HUDEP-2 (cell line): Measurements from ENCODE around the gene CCDC88B.
"Not testable (repeated sequence)": the region's sequence is repeated elsewhere in the genome, so short reads cannot be mapped to it uniquely, and the experiment has no call there.

ENCODE experiments used
- DNase-seq, 76 experiments: peaks; one replicate each; lab custom pipeline; 2025; ENCODE audit not compliant: unreplicated experiment in 76 of 76; lab: John Stamatoyannopoulos, UW

CCDC88B gene

DNA sequence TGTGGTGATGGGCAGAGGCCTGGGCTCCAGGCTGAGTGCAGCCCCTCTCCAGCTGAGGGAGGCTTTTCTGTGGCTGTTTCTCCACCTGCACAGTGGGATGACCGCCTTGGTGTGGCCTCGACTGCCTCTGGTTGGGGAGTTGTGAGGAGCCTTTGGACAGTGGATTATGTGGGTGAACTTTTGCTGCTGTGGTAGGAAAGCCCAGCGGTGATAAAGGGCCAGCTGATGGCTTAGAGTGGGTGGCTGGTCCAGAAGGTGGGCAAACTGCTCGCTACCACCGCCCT lies 36.0 kb upstream of the CCDC88B start:
- no peak for DNase-seq

DNA sequence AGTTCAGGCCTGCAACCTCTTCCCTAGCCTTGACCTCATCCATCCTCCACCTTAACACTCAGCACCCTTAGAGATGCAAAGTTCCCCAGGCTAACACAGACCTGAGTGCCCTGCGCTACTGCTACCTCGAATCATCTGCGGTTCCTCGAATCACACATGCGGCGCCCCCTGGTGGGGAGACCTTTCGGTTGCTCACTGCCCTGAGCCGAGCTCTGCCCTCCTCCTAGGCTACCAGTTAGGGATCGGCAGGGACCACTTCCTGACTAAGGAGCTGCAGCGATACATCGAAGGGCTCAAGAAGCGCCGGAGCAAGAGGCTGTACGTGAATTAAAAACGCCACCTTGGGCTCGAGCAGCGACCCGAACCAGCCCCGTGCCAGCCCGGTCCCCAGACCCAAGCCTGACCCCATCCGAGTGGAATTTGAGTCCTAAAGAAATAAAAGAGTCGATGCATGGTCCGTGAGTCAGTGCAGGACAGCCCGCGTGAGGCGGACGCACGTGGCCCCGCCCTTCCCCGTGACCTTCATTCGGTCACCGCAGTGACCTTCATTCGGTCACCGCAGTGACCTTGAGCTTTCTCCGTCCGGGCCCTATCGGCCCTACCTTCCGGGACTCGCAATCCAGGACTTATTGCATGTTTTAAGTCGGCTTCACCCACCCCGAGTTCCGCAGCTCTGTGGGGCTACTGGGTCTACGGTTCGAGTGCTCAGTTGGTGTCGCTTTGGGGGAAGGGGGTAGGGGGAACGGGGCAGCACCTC lies 35.5 kb upstream of the CCDC88B start:
- DNase-seq = peak in 73 of 76 experiments; percentile 31 to 94 (median 88)

DNA sequence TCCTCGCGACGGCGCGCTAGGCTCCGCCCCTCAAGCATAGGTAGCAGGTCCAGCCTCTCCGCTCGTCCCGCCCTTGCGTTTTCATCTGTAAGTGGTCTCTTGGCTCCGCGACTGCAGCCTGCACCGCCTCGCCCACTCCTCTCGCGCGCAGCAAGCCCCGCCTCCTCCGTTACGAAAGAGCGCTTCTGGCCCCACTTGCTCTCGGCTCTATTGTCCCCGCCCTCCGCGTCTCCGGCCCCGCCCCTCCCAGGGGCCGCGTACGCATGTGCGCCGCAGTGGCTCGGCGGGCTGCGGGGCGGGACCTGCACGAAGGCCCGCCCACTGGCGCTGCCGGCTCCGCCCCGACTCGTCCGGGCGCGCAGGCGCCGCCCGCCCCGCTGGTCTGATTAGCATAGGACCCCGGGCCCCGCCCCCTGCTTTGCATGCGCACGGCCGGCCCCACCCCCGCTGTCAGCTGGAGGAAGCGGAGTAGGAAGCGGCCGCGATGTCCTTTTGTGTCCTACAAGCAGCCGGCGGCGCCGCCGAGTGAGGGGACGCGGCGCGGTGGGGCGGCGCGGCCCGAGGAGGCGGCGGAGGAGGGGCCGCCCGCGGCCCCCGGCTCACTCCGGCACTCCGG lies 34.8 kb upstream of the CCDC88B start, which contains the start of gene ESRRA:
Gene ESRRA (plus strand): TSS at position 450 of the 616 bp plus-strand sequence. CDS start 1,656 bp downstream, outside the sequence.
- DNase-seq = peak in 74 of 76 experiments; percentile 76 to 100 (median 100)

- DNase-seq = peak in 66 of 76 experiments; percentile 19 to 81 (median 61)
Observed at GRCh38 chr11:64305691-64306562, 34.1 kb upstream of the CCDC88B start.

DNA sequence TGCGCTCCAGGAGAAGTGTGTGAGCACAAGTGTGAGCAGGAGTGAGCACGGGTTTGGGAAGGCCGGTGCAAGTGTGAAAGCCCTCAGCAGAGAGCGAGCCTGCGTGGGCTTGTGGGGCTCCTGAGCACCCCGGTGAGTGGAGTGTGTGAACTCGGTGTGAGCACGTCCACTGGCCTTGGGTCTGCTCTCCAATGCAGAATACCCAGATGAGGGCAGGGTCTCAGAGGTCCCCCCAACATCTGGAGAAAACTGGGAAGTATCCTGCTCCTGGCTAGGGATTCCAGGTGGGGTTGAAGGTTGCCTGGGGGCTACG lies 33.5 kb upstream of the CCDC88B start:
- peak in 1 of 76 experiments; percentile 9 for DNase-seq

DNA sequence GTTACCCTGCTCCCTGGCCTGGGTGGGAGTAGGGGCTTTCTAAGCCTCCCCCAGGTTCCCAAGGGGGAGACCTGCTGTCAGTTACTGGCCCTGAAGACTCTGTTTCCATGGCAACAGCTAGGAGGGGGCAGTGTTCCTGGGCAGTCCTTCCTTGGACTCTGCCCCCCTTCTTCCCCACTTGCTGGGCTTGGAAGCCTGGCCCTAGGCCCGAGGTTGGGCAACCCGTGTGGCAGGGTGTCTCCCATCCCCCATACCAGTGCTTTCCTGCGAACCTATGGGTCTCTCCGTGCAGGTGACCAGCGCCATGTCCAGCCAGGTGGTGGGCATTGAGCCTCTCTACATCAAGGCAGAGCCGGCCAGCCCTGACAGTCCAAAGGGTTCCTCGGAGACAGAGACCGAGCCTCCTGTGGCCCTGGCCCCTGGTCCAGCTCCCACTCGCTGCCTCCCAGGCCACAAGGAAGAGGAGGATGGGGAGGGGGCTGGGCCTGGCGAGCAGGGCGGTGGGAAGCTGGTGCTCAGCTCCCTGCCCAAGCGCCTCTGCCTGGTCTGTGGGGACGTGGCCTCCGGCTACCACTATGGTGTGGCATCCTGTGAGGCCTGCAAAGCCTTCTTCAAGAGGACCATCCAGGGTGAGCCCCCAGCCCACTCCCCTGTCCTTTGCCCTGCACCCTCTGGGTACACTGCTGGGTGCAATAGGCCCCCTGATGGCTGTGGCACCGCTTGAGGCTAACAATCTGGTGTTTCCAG lies 33.0 kb upstream of the CCDC88B start:
- DNase-seq = no peak

- not testable (repeated sequence) for DNase-seq
Observed at GRCh38 chr11:64307795-64308194, 32.2 kb upstream of the CCDC88B start.

DNA sequence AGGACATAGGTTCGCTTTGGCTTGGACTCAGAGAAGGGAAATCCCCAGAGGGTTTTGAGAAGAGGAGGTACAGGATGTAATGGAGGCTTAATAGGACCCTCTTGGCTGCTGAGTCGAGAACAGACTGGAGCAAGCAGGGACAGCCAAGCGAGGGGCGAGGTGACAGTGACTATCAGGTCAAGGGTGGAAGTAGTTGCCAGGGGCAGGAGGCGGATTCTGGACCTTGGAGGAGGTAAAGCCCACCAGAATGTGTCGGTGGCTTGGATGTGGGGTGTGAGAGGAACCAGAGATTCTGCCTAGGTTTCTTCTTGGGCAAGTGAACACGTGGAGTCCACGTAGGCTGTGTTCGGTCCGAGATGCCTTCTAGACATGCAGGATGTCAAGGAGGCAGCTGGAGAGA lies 27.1 kb upstream of the CCDC88B start:
- no peak for DNase-seq

- no peak for DNase-seq
Observed at GRCh38 chr11:64313491-64314145, 26.4 kb upstream of the CCDC88B start.

GRCh38 chr11:64314146-64314804 lies 25.7 kb upstream of the CCDC88B start:
- DNase-seq = no peak

- no peak for DNase-seq
Observed at GRCh38 chr11:64314805-64315561, 25.0 kb upstream of the CCDC88B start.

GRCh38 chr11:64315667-64316526 lies 24.1 kb upstream of the CCDC88B start:
- DNase-seq = not testable (repeated sequence)

DNA sequence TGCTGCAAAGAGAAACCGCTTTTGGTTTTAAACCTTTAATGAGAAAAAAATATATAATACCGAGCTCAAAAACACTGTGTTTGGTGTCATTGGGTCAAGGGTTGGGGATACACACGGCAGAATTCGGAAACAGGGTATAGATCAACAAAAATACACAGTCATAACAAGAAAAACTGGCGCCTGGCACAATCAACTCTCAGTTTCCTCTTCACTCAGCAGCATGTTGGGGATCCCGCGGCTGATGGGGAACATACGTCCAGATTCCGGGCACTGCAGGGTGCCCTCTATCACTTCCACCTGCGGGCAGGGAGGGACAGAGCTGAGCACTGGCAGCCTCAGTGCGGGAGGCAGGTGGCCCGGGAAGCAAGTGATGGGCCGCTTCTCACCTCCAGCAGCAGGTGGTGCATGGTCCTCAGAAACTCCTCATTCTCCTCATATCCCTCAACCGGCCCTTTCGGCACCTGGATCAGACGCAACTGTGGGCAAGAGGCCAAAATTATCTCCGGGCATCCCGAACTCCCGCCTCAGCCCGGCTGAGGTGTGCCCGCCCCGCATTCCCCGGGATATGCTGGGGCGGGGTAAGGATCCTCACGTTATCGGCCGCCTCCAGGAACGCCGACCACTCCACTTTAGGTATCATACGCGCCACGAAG lies 23.2 kb upstream of the CCDC88B start:
- DNase-seq = peak in 9 of 76 experiments; percentile 17 to 45 (median 26)

DNA sequence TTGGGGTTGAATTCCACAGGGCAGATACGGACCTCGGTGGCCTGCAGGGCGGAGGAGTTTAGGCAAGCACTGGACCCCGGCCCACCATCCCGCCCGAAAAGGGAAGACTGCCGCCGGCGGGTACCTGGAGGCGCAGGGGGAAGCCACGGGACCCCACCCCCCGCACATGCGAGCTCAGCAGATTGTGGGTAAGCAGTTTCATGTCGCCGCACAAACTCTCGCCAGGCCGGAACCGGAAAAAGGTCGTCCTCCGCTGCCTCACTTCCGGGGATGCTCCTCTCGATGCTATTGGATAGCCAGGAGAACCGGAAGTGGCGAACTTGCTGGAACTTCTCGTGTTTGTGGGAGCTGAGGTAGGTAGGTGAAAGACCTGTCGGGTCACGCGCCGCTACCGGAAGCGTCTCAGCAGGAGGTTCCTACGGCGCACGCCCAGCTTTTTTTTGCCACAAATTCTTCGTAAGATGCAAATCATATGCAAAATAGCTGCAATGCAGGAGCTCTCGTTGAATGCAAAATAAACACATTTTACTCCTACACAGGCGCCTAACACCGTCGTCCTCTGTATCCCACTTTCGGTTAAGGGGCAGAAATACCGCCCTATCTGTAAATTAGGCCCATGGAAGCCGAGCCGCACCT lies 22.6 kb upstream of the CCDC88B start, which contains the start of gene TRMT112:
Gene TRMT112 (minus strand): TSS at position 235 of the 636 bp plus-strand sequence. CDS start 33 bp downstream, at position 202.
- peak in 75 of 76 experiments; percentile 51 to 97 (median 93) for DNase-seq

DNA sequence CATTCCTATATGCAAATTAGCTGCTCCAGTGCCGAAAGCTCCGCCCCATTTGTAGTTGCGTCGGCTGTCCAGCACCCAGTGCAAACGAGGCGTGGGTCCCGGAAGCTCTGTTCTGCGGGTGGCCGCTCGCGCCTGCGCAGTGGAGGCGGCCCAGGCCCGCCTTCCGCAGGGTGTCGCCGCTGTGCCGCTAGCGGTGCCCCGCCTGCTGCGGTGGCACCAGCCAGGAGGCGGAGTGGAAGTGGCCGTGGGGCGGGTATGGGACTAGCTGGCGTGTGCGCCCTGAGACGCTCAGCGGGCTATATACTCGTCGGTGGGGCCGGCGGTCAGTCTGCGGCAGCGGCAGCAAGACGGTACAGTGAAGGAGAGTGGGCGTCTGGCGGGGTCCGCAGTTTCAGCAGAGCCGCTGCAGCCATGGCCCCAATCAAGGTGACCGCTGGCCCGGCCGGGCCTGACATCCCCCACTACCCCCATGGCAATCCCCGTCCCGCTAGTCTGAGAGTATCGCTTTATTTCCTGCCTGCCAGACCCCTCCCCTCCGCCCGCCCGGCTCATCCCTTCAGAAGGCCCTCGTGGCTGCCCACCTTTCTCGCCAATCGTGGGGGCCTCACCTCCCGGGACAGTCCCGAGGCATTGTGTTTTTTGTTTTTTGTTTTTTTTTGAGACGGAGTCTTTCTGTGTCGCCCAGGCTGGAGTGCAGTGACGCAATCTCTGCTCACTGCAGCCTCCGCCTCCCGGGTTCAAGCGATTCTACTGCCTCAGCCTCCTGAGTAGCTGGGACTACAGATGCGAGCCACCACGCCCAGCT lies 21.8 kb upstream of the CCDC88B start, which contains the start of gene PRDX5:
Gene PRDX5 (plus strand): TSS at position 161 of the 805 bp plus-strand sequence. CDS start 95 bp downstream, at position 256.
- peak in 73 of 76 experiments; percentile 81 to 98 (median 95) for DNase-seq
